Measurements from ENCODE around the gene SHISA4.

Gene SHISA4

DNA sequence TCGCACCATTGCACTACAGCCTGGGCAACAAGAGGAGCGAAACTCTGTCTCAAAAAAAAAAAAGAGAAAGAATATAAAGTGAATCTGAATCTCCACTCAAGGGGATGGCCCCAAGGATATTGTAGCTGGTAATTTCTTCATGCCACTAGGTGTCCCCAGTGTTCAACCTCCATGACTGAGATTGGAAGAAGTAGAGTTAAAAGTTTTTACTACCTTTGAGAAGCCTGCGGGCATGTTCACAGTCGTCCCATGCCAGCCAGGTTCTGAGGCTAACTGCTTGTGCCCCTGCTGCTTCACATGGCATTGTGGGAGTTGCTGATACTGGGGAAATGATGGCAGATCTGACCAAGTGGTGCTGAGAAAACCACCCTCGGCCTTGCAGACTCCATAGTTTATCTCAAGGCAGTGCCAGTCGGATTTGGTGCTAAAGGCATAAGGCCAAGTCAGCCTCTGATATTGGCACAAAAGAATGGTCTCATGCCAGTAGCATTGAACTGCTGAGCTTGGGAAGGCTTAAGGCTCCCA is 10.8 kb upstream of the SHISA4 start:
- TF ChIP-seq ZNF341 (tag by site-specific recombination; IDR thresholded peaks at IDR 0.05; ENCODE audit: low read depth) (no peak), ZNF138 (tag by site-specific recombination; IDR thresholded peaks at IDR 0.05; ENCODE audit: borderline replicate concordance) (no peak), WT1 (tag by site-specific recombination; IDR thresholded peaks at IDR 0.05) (no peak), ZNF654 (tag by site-specific recombination; IDR thresholded peaks at IDR 0.05; ENCODE audit: low read depth) (peak; percentile 43), ZFP3 (tag by site-specific recombination; IDR thresholded peaks at IDR 0.05; ENCODE audit: low read depth) (no peak), GFI1B (tag by site-specific recombination; IDR thresholded peaks at IDR 0.05) (peak; percentile 62; the same call in 1 of the 2 replicates), SCRT2 (tag by site-specific recombination; IDR thresholded peaks at IDR 0.05) (no peak), ZNF146 (tag by site-specific recombination; IDR thresholded peaks at IDR 0.05) (no peak), ZXDB (tag by site-specific recombination; IDR thresholded peaks at IDR 0.05) (no peak), ZNF785 (tag by site-specific recombination; IDR thresholded peaks at IDR 0.05) (no peak), ZBTB44 (tag by site-specific recombination; IDR thresholded peaks at IDR 0.05) (no peak), PRDM1 (tag by site-specific recombination; IDR thresholded peaks at IDR 0.05) (0 out of 2 replicates have a peak, but pooled peaks have one; percentile 36), SCRT1 (tag by site-specific recombination; IDR thresholded peaks at IDR 0.05; ENCODE audit: borderline replicate concordance) (no peak), OVOL3 (tag by site-specific recombination; IDR thresholded peaks at IDR 0.05) (no peak), RBAK (tag by site-specific recombination; IDR thresholded peaks at IDR 0.05) (no peak), ZNF350 (tag by site-specific recombination; IDR thresholded peaks at IDR 0.05) (no peak), ZNF211 (tag by site-specific recombination; IDR thresholded peaks at IDR 0.05; ENCODE audit: low read depth) (no peak), ZNF184 (tag by site-specific recombination; IDR thresholded peaks at IDR 0.05) (no peak), ZNF623 (tag by site-specific recombination; IDR thresholded peaks at IDR 0.05) (no peak)
- TF ChIP-seq, protein P1, sequence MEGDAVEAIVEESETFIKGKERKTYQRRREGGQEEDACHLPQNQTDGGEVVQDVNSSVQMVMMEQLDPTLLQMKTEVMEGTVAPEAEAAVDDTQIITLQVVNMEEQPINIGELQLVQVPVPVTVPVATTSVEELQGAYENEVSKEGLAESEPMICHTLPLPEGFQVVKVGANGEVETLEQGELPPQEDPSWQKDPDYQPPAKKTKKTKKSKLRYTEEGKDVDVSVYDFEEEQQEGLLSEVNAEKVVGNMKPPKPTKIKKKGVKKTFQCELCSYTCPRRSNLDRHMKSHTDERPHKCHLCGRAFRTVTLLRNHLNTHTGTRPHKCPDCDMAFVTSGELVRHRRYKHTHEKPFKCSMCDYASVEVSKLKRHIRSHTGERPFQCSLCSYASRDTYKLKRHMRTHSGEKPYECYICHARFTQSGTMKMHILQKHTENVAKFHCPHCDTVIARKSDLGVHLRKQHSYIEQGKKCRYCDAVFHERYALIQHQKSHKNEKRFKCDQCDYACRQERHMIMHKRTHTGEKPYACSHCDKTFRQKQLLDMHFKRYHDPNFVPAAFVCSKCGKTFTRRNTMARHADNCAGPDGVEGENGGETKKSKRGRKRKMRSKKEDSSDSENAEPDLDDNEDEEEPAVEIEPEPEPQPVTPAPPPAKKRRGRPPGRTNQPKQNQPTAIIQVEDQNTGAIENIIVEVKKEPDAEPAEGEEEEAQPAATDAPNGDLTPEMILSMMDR (tag by site-specific recombination; IDR thresholded peaks at IDR 0.05): peak; percentile 47; the same call in 1 of the 2 replicates
- TF ChIP-seq, protein P2, sequence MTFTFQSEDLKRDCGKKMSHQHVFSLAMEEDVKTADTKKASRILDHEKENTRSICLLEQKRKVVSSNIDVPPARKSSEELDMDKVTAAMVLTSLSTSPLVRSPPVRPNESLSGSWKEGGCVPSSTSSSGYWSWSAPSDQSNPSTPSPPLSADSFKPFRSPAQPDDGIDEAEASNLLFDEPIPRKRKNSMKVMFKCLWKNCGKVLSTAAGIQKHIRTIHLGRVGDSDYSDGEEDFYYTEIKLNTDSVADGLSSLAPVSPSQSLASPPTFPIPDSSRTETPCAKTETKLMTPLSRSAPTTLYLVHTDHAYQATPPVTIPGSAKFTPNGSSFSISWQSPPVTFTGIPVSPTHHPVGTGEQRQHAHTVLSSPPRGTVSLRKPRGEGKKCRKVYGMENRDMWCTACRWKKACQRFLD (tag by site-specific recombination; IDR thresholded peaks at IDR 0.05): no peak
- ChIA-PET POLR2A (no interaction called here), CTCF (interaction anchor here (0.5 to 11.2 kb wide), 24 partner anchors 9 to 374 kb away, joined by 3 to 99 read pairs (median 4); partner anchors contain the start of gene LMOD1)
- H3K9me3 ChIP-seq (ENCODE audit: control insufficient read depth, insufficient read depth, low read depth, low read length): no peaks in the 10 kb centered on the region
- H3K27ac ChIP-seq (ENCODE audit: extremely low read depth, low read depth, low read length): no peak overlapping the region
- H3K36me3 ChIP-seq (ENCODE audit: control insufficient read depth in 2 of 2, insufficient read depth in 1 of 2, low read length in 2 of 2): peaks cover 8 to 69% of the 10 kb centered on the region in 2 experiments; a peak in 2 of 3 replicates
- no peak overlapping the region for H3K4me3 ChIP-seq (ENCODE audit: low read depth, low read length)
- no peaks in the 10 kb centered on the region for H3K4me1 ChIP-seq (ENCODE audit: control insufficient read depth, insufficient read depth, low read length)

DNA sequence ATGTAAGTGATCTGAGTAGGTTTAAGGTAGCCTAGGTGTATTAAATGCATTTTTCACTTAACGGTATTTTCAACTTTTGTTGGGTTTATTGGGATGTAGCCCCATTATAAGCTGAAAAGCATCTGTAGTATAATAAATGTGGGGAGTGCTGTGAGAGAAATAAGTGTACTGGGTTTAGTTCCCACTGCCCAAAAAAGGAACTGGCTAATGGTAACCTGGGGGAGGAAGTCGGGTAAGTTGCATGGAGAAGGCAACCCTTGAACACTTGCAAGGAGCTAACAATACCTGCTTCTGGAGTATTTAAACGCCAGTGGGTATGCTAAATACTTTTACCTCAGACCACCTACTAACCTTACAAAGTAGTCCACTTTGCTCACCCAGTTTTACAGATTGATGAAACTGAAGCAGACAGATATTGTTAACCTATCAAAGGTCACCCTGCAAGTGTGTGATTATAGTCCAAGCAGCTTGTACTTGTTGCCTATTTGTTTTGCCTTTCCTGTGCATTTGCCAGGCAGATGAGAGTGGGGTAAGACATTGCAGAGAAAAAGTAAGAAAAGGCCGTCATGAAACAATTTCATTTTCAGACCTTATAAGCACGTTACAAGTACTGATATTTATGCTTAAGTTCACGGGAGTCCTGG is 7.6 kb upstream of the SHISA4 start:
- Histone ChIP-seq H3K36me3 (ENCODE audit: control insufficient read depth in 2 of 2, insufficient read depth in 1 of 2, low read length in 2 of 2) (peaks cover 0 to 43% of the 10 kb centered on the region in 2 experiments; a peak in 2 of 3 replicates), H3K9me3 (ENCODE audit: control insufficient read depth, insufficient read depth, low read depth, low read length) (no peaks in the 10 kb centered on the region), H3K4me1 (ENCODE audit: control insufficient read depth, insufficient read depth, low read length) (no peaks in the 10 kb centered on the region), H3K27ac (ENCODE audit: extremely low read depth, low read depth, low read length) (no peak overlapping the region), H3K4me3 (ENCODE audit: low read depth, low read length) (no peak overlapping the region)
- ChIA-PET POLR2A (interaction anchor here (0.6 to 1.1 kb wide), 2 partner anchors 9 to 409 kb away, joined by 3 read pairs; no protein-coding TSS in a partner anchor), CTCF (interaction anchor here (0.6 to 11.2 kb wide), 10 partner anchors 12 to 343 kb away, joined by 3 to 99 read pairs (median 4); partner anchors contain the start of gene IPO9)
- peak; percentile 72; the same call in 1 of the 2 replicates for TF ChIP-seq SCRT2 (tag by site-specific recombination; IDR thresholded peaks at IDR 0.05)
- no peak for TF ChIP-seq ZNF658 (tag by site-specific recombination; IDR thresholded peaks at IDR 0.05)
- TF ChIP-seq ZNF341 (tag by site-specific recombination; IDR thresholded peaks at IDR 0.05; ENCODE audit: low read depth): no peak

All from HEK293 (cell line).